ENCODE measurements around the gene AGAP3.

AGAP3 gene

DNA sequence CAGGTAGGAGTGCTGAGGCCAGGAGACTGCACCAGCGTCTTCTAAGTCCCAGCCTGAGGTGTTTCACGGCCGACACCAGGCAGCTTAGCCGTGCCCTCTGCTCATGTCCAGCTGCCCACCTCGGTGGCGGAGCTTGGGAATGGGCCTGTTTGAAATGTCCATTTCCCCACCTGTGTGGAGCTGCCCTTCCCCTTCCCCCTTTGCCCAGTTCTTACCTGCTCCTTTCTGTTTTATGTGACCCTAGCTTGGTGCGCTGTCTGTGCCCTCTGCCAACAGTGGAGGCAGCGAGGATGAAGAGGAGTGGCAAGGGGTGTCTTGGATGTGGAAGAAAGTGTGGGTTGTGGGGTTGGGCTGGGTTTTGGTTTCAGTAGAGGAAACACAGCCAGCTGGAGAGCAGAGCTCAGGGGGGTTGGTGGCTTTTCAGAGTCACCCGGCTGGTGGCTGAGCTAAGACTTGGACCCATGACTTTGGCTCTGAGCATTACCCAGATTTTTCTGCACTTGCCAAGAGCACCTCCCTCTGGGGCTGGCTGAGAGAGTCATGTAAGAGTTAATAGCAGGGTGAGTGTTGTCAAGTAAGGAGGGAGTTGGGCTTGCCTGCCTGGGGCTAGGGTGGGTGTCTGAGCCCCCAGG is 43.8 kb downstream of the AGAP3 start:
- Histone ChIP-seq H3K4me1 (ENCODE audit: insufficient read depth, low read length) (peaks cover 6% of the 10 kb centered on the region), H3K36me3 (ENCODE audit: insufficient read depth, low read length) (no peaks in the 10 kb centered on the region), H3K9ac (ENCODE audit: low read depth, low read length) (no peak overlapping the region), H3K9me3 (ENCODE audit: control insufficient read depth, insufficient read depth, low read length) (no peaks in the 10 kb centered on the region)

DNA sequence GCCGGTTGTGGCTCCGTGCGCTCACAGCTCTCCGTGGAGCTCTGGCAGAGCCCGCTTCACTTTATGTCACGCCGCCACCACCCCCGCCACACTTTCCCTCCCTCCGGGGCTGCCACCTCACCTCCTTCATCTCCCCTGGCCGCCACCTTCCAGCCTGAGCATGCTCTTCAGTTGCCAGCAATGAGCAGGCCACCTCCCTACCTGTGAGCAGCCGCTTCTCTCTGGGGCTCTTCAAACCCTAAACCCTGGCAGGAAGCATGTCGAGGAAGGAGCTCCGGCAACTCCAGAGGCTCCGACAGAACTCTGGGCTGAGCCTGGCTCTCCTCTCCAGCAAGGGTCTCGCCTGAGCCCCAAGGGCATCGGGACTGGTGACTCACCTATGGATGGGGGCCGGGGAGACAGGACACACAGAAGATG is 44.5 kb downstream of the AGAP3 start:
- Histone ChIP-seq H3K4me1 (ENCODE audit: insufficient read depth, low read length) (peaks cover 6% of the 10 kb centered on the region), H3K9ac (ENCODE audit: low read depth, low read length) (no peak overlapping the region), H3K36me3 (ENCODE audit: insufficient read depth, low read length) (no peaks in the 10 kb centered on the region; the same call in 1 of the 2 replicates), H3K9me3 (ENCODE audit: control insufficient read depth, insufficient read depth, low read length) (no peaks in the 10 kb centered on the region)

DNA sequence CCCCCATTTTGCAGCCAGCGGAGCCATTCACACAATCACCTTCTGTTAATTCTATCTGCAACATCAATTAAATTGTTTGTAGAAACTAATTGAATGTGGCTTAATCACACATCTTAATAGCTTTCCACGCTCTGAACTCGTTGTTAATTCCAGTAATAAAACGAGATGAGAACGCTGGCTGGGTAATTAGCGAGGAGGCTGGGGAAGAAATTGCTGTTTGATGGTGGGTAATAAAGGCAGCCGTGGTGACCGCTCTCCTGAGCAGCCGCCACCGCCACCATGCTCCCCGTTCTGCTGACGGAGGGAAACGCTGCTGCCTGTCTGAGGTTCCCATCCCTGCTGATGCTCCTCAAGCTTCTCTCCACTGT is 44.9 kb downstream of the AGAP3 start:
- no peaks in the 10 kb centered on the region; the same call in 1 of the 2 replicates for H3K36me3 ChIP-seq (ENCODE audit: insufficient read depth, low read length)
- peaks cover 6% of the 10 kb centered on the region for H3K4me1 ChIP-seq (ENCODE audit: insufficient read depth, low read length)
- H3K9me3 ChIP-seq (ENCODE audit: control insufficient read depth, insufficient read depth, low read length) = no peaks in the 10 kb centered on the region
- H3K9ac ChIP-seq (ENCODE audit: low read depth, low read length) = no peak overlapping the region

DNA sequence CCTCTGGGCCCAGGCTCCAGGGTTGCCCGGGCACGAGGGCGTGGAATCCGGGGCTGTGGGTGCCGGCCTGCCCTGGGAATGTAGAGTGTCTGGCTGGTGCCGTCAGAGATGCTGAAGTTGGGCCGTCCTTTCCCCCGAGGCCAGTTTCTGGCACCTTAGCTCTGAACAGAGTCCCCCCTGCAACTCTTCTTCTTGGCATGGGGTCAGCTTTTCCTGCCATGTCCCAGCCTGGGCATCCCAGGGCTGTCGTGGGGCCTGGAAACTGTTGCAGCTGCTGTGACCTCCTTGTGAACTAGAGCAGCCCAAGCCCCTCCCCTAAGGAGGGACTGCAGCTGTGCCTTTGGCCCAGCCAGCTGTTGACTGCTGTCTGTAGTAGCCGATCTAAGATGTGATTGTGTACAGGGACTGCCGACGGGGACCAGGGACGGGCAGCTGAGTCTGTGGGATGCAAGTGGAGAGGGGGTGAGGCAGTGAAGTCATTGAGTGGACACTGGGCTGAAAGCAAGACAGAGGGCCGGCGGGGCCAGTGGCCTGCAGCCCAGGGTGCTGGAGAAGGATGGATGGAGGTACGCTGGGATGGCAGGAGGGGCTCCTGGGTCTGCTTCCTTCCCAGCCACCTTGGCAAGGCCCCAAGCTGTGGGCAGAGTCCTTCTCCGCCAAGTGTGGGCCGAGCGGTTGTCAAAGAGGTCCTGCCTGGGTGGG is 45.5 kb downstream of the AGAP3 start:
- Histone ChIP-seq H3K9me3 (ENCODE audit: control insufficient read depth, insufficient read depth, low read length) (no peaks in the 10 kb centered on the region), H3K9ac (ENCODE audit: low read depth, low read length) (no peak overlapping the region), H3K36me3 (ENCODE audit: insufficient read depth, low read length) (no peaks in the 10 kb centered on the region; the same call in 1 of the 2 replicates), H3K4me1 (ENCODE audit: insufficient read depth, low read length) (peaks cover 3% of the 10 kb centered on the region)

DNA sequence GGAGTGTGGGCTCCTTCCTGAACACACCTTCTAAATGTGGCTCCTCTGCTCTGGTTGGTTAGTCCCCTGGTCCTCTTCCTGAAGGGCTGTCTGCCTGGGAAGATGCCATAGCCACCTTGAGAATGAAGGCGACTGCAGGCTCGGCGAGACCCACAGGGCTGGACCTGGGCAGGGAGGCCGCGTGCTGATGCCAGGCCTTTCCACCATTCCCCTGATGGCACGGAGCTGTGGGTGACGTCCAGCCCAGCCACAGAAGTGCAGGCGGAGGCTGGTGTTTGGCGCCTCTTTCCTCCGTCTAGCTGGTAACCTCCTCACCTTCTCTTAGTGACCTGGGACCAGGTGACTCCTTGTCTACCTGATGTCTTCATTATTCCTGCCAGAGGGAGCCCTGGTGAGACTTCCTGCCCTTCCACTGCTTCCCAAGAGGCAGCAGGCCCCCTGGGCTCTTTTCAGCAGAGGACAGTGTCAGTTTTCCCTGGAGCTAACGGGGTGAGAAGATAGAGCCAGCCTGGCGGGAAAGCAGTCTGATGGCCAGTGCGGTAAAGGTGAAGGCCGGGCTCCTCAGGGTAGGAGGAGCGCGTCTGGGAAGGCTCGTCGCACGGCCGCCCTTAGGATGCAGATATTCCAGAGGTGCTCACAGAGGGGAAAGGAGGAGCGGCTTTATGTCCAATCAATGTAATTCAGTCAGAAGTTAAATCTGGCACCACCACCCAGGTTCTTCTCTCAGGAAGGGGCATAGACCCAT is 46.4 kb downstream of the AGAP3 start:
- Histone ChIP-seq H3K9me3 (ENCODE audit: control insufficient read depth, insufficient read depth, low read length) (no peaks in the 10 kb centered on the region), H3K9ac (ENCODE audit: low read depth, low read length) (no peak overlapping the region), H3K4me1 (ENCODE audit: insufficient read depth, low read length) (no peaks in the 10 kb centered on the region; the same call in 1 of the 2 replicates), H3K36me3 (ENCODE audit: insufficient read depth, low read length) (no peaks in the 10 kb centered on the region; the same call in 1 of the 2 replicates)

DNA sequence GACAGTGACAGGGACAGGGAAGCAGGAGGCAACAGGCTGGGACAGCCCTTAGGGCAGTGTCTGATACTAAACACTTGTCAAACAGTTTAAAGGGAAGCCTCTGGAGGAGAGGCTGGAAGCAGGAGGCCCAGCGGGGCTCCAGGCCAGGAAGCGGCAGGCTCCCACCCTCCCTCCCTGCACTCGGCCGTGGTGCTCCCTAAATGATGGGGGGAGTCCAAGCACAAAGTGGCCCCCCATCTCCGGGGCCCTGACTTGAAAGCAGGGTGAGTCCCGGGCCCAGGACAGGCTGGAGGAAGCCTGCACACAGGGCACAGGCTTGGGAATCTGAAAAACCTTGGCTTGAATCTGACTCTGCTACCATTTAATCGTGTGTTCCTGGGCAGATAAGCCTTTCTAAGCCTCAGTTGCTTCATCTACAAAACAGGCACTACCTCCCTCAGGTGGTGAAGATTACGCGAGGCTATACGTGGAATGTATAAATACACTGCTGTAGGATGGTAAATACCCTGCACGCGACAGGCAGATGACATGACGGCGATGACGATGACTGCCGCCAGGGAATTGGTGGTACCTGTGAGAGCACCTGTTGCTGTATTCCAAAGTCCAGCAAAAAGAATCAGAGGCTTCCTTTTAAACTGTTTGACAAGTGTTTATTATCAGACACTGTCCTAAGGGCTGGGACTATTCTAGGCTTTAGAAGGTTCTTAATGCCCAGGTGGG is 47.2 kb downstream of the AGAP3 start:
- H3K36me3 ChIP-seq (ENCODE audit: insufficient read depth, low read length) = no peaks in the 10 kb centered on the region; the same call in 1 of the 2 replicates

DNA sequence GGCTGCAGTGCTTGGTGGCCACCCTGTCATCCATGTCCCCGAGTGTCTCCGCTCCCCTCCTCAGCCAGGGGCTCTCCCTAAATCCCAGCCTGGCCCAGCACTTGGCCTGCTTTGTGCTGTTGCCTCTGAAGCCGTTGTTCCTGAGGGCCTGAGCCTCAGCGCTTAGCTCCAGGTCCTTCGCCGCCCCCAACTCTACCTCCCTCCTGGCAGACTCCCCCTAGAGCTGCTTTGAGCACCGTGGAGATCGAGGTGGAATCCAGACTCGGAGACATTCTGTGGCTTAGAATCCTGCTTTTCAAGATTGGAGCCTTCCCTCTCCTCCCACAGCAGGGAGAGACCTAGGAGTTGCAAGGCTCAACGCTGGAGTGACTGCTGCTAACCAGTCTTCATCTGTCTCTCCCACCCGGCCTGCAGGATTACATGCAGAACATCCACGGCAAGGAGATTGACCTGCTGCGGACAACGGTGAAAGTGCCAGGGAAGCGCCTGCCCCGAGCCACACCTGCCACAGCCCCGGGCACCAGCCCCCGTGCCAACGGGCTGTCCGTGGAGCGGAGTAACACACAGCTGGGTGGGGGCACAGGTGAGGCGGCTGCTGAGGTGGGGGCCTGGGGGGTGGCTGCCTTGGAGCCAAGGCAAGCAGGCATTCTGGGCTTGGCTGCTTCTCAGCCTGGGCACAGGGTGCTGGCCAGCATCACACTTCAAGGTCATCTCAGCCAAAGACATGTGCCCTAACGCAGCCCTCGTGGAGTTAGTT is 47.9 kb downstream of the AGAP3 start:
- no peak overlapping the region for H3K9ac ChIP-seq (ENCODE audit: low read depth, low read length)

More for the DNA sequence above, 47.2 kb downstream of the AGAP3 start:
- H3K4me1 ChIP-seq (ENCODE audit: insufficient read depth, low read length) = no peaks in the 10 kb centered on the region; the same call in 1 of the 2 replicates
- no peaks in the 10 kb centered on the region for H3K9me3 ChIP-seq (ENCODE audit: control insufficient read depth, insufficient read depth, low read length)
- H3K9ac ChIP-seq (ENCODE audit: low read depth, low read length) = no peak overlapping the region

DNA sequence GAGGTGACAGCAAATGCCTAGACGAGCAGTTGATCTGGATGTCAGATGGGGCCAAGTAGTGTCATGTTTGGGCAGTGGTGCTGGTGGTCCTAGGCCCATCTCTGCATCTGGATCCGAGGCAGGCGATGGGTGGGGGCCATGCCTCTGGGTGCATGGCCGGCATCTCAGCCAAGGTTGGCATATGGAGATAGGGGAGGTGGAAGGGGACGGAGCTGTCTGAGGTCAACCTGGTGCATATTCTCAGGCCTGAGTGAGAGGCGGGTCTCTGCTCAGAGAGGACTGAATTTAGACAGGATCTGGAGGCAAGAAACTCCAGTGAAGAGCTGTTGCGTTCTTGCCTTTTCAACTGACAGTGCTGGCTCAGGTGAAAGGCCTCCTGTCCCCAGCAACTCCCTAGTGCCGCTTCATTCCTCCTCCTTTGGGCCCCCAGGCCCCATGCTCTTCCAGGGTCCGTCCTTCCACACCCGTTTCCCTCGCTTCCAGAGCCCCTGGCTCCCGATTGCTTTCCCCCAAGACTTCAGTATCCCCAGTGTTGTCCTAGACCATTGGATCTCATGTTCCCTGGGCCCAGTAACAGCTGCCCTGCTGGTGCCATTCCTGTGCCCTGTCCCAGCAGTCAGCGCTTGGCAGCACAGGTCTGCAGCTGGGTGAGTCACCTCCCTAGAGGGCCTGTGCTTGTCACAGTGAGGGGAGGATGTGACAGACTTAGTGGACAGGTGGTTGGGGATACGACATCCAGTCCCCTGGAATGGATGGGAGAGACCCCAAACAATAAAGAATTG is 48.7 kb downstream of the AGAP3 start:
- Histone ChIP-seq H3K9me3 (ENCODE audit: control insufficient read depth, insufficient read depth, low read length) (no peaks in the 10 kb centered on the region), H3K9ac (ENCODE audit: low read depth, low read length) (no peak overlapping the region), H3K4me1 (ENCODE audit: insufficient read depth, low read length) (peaks cover 7% of the 10 kb centered on the region; the same call in 1 of the 2 replicates), H3K36me3 (ENCODE audit: insufficient read depth, low read length) (no peaks in the 10 kb centered on the region; the same call in 1 of the 2 replicates)

More for the DNA sequence above, 47.9 kb downstream of the AGAP3 start:
- H3K9me3 ChIP-seq (ENCODE audit: control insufficient read depth, insufficient read depth, low read length) = no peaks in the 10 kb centered on the region
- H3K4me1 ChIP-seq (ENCODE audit: insufficient read depth, low read length) = peaks cover 6% of the 10 kb centered on the region; the same call in 1 of the 2 replicates
- H3K36me3 ChIP-seq (ENCODE audit: insufficient read depth, low read length) = no peaks in the 10 kb centered on the region; the same call in 1 of the 2 replicates

DNA sequence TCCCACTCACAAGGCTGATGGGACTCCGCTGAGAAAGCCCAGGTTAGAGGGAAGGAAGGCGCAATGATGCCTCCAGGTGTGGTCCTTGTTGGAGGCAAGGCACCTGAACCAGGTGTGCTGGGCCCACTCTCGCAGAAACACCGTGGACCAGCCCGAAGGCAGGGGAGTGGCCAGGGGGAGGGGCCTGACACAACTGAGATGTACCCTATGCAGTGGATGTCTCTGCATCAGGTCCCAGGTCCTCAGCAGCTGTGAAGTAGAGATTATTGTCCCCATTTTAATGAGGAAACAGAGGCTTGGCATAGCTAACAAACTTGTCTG is 49.2 kb downstream of the AGAP3 start:
- Histone ChIP-seq H3K36me3 (ENCODE audit: insufficient read depth, low read length) (no peaks in the 10 kb centered on the region; the same call in 1 of the 2 replicates), H3K9ac (ENCODE audit: low read depth, low read length) (no peak overlapping the region), H3K4me1 (ENCODE audit: insufficient read depth, low read length) (peaks cover 7% of the 10 kb centered on the region; the same call in 1 of the 2 replicates), H3K9me3 (ENCODE audit: control insufficient read depth, insufficient read depth, low read length) (no peaks in the 10 kb centered on the region)

DNA sequence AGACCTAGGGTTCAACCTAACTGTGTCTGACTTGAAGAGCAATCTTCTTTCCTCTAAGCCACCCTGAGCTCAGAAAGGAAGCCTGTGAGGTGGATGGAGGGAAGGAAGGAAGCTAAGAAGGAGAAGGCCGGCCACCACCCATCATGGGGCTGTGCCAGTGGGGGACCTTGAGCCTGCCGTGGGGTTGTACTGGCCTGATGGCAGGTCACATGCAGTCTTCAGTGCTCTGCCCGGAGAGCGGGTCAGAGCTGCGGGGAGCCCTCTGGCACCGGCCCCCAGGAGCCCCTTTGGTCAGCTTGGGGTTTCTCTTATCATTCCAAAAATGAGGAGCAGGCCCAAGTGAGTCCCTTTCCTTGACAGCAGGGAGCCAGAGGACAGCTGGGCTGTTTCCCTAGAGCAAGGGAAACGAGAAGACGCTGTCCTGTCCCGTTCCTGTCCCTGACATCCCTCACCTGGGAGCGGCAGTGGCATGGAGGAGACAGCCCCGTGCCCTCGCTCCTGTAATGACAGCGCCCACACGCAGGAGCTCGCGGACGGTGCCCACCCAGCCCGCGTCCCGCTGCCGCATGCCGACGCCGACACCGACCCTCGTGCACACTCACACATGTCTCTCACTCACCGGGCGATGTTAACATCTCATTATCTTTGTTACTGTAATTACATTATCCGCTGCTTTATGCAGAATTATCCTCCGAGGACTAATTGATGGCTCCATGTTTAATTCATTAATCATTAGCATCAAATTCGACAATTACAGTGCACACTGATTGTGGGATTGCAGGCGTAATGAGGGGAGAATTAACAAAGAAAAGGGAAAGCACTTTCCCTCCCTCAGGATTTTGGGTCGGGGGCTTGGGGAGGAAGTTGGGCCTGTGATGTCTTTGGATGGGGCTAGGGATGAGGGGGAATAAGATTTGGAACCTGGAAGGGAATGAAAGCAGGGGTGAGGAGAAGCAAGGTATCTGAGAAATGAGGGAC is 49.9 kb downstream of the AGAP3 start:
- no peaks in the 10 kb centered on the region; the same call in 1 of the 2 replicates for H3K36me3 ChIP-seq (ENCODE audit: insufficient read depth, low read length)
- no peaks in the 10 kb centered on the region for H3K9me3 ChIP-seq (ENCODE audit: control insufficient read depth, insufficient read depth, low read length)
- peaks cover 7% of the 10 kb centered on the region; the same call in 1 of the 2 replicates for H3K4me1 ChIP-seq (ENCODE audit: insufficient read depth, low read length)
- H3K9ac ChIP-seq (ENCODE audit: low read depth, low read length) = no peak overlapping the region

DNA sequence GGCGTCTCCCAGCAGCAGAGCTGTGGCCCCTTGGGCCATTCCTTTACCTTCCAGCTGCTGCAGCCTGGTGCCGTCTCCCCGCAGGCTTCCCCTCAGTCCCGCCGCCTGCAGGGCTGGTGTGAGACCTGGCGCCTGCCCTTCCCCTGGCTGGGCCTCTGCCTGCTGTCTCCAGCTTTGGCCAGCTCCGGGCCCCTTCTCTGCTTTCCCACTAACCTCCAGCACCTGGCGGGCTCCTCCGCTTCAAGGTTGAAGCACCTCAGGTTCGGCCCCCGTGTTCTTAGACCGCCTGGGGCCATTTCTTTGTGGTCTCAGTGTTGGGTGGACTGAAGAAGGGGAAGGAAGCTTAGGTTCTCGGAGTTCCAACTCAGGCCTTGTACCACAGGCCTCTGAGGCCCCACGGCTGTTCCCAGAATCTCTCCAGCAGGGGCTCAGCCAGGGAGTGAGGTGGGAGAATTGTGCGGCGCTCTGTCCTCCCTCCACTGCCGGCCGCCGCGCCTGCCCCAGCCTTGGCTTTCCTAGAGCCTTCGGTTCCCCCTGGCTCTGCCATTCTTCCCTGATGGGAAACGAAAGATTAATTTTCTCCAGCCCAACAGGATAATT is 50.9 kb downstream of the AGAP3 start:
- Histone ChIP-seq H3K36me3 (ENCODE audit: insufficient read depth, low read length) (no peaks in the 10 kb centered on the region; the same call in 1 of the 2 replicates), H3K9me3 (ENCODE audit: control insufficient read depth, insufficient read depth, low read length) (no peaks in the 10 kb centered on the region), H3K4me1 (ENCODE audit: insufficient read depth, low read length) (peaks cover 7% of the 10 kb centered on the region; the same call in 1 of the 2 replicates), H3K9ac (ENCODE audit: low read depth, low read length) (no peak overlapping the region)

DNA sequence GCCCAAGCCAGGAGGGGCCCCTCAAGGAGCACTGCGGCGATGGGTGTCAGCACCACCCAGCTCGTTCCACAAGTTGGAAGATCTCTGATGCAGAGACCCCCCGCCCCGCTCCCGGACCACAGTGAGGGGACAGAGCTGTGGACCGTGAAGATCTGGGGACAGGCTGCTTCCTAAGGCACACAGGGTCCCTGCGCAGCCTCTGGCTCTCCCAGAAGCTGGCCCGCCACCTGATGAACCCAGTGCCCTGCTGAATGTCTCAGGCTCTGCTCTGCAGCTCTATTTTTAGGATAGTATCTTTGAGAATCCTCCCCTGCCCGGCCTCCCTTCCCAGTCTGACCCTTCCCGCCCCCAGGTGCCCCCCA is 51.5 kb downstream of the AGAP3 start:
- Histone ChIP-seq H3K9ac (ENCODE audit: low read depth, low read length) (no peak overlapping the region), H3K9me3 (ENCODE audit: control insufficient read depth, insufficient read depth, low read length) (no peaks in the 10 kb centered on the region), H3K36me3 (ENCODE audit: insufficient read depth, low read length) (no peaks in the 10 kb centered on the region; the same call in 1 of the 2 replicates), H3K4me1 (ENCODE audit: insufficient read depth, low read length) (peaks cover 7% of the 10 kb centered on the region; the same call in 1 of the 2 replicates)
